Tibial nerve (tissue), 4 donors: ENCODE results near the gene TNS2.
A peak's percentile ranks its signal among the peaks of the same experiment; 100 is the strongest.

Experiments used
- CTCF ChIP-seq, 5 experiments: fragments of 200-600 bp in 3 of 5; fragments of 450-650 bp in 2 of 5; sonication (generic) in 3 of 5; IDR thresholded peaks; one replicate each; pipeline ENCODE4 v1.5.1; 2016 to 2019; ENCODE audit warnings: antibody characterized with exemption in 5 of 5, mild to moderate bottlenecking in 3 of 5, moderate library complexity in 2 of 5
- EP300 ChIP-seq, 2 donors: sonication (generic); formaldehyde crosslinking; IDR thresholded peaks; one replicate each; pipeline ENCODE4 v1.6.1; 2017; ENCODE audit warnings: antibody characterized with exemption in 2 of 2, mild to moderate bottlenecking in 1 of 2
- POLR2A ChIP-seq, 2 donors: fragments of 450-650 bp; IDR thresholded peaks; one replicate each; pipeline ENCODE4 v1.6.1; 2017; ENCODE audit warnings: antibody characterized with exemption in 2 of 2, mild to moderate bottlenecking in 2 of 2, moderate library complexity in 2 of 2

GRCh38 chr12:53079226-53080117, 29.6 kb downstream of the TNS2 start, which contains the start of gene SPRYD3:
- TF ChIP-seq CTCF (IDR thresholded peaks at IDR 0.05): peak in 1 of 5 experiments; percentile 29
- TF ChIP-seq POLR2A (IDR thresholded peaks at IDR 0.05): peak; percentile 85 to 88
- peak; percentile 9 to 96 for TF ChIP-seq EP300 (IDR thresholded peaks at IDR 0.05)
